Nephron (organoid): ENCODE results near the gene SMIM36.

Experiments
- H3K27ac Mint-ChIP-seq, 3 experiments: 2 replicates each; pipeline ENCODE4 v1.8.0; 2020; ENCODE audit warnings: mixed read lengths in 3 of 3, mild to moderate bottlenecking in 2 of 3, moderate library complexity in 1 of 3
- H3K27me3 Mint-ChIP-seq: 2 replicates; pipeline ENCODE4 v1.8.0; 2021; ENCODE audit warnings: low read depth, mild to moderate bottlenecking, moderate library complexity, mixed read lengths
- H3K36me3 Mint-ChIP-seq: 2 replicates; pipeline ENCODE4 v1.8.0; 2020; ENCODE audit warnings: low read depth, mixed read lengths
- H3K4me1 Mint-ChIP-seq: 2 replicates; pipeline ENCODE4 v1.8.0; 2020; ENCODE audit warnings: mixed read lengths
- H3K4me3 Mint-ChIP-seq, 3 experiments: 2 replicates each; pipeline ENCODE4 v1.8.0; 2020; ENCODE audit warnings: mild to moderate bottlenecking in 3 of 3, mixed read lengths in 3 of 3, moderate library complexity in 2 of 3
- H3K9me3 Mint-ChIP-seq: 2 replicates; pipeline ENCODE4 v1.8.0; 2020; ENCODE audit warnings: mixed read lengths
- CTCF ChIP-seq, 3 experiments: fragments of 200-600 bp; sonication (generic); IDR thresholded peaks; one replicate each; pipeline ENCODE4 v1.5.0; 2021; ENCODE audit warnings: antibody characterized with exemption in 3 of 3; ENCODE audit not compliant: unreplicated experiment in 3 of 3

SMIM36 gene

GRCh38 chr17:55443904-55444303 is 67.3 kb downstream of the SMIM36 start:
- H3K4me1 Mint-ChIP-seq = peaks cover 49% of the 10 kb centered on the region
- H3K9me3 Mint-ChIP-seq = no peaks in the 10 kb centered on the region
- no peak for TF ChIP-seq CTCF (IDR thresholded peaks at IDR 0.05; ENCODE audit: unreplicated experiment in 3 of 3)
- H3K27me3 Mint-ChIP-seq = no peaks in the 10 kb centered on the region
- H3K4me3 Mint-ChIP-seq = no peak overlapping the region
- H3K36me3 Mint-ChIP-seq = no peaks in the 10 kb centered on the region
- H3K27ac Mint-ChIP-seq = peak overlapping the region; percentile 78 to 93 (median 86)

- H3K9me3 Mint-ChIP-seq = no peaks in the 10 kb centered on the region
- no peaks in the 10 kb centered on the region for H3K36me3 Mint-ChIP-seq
- peak overlapping the region in 2 of 3 experiments; percentile 18 to 63 for H3K27ac Mint-ChIP-seq
- no peak for TF ChIP-seq CTCF (IDR thresholded peaks at IDR 0.05; ENCODE audit: unreplicated experiment in 3 of 3)
- no peaks in the 10 kb centered on the region for H3K27me3 Mint-ChIP-seq
- H3K4me3 Mint-ChIP-seq = no peak overlapping the region
- H3K4me1 Mint-ChIP-seq = peaks cover 43% of the 10 kb centered on the region
Observed at GRCh38 chr17:55442953-55443683, 68.1 kb downstream of the SMIM36 start.

- Mint-ChIP-seq H3K4me3 (no peak overlapping the region), H3K4me1 (peaks cover 47% of the 10 kb centered on the region), H3K27ac (peak overlapping the region in 2 of 3 experiments; percentile 10 to 17), H3K9me3 (no peaks in the 10 kb centered on the region), H3K27me3 (no peaks in the 10 kb centered on the region), H3K36me3 (no peaks in the 10 kb centered on the region)
- TF ChIP-seq CTCF (IDR thresholded peaks at IDR 0.05; ENCODE audit: unreplicated experiment in 3 of 3) = no peak
Observed at GRCh38 chr17:55442462-55442861, 68.8 kb downstream of the SMIM36 start.

- Mint-ChIP-seq H3K27me3 (no peaks in the 10 kb centered on the region), H3K4me1 (peaks cover 44% of the 10 kb centered on the region), H3K36me3 (no peaks in the 10 kb centered on the region), H3K9me3 (no peaks in the 10 kb centered on the region), H3K4me3 (no peak overlapping the region), H3K27ac (no peak overlapping the region)
- no peak for TF ChIP-seq CTCF (IDR thresholded peaks at IDR 0.05; ENCODE audit: unreplicated experiment in 3 of 3)
Observed at GRCh38 chr17:55441544-55441943, 69.7 kb downstream of the SMIM36 start.

- no peaks in the 10 kb centered on the region for H3K9me3 Mint-ChIP-seq
Observed at GRCh38 chr17:55440391-55440790, 70.9 kb downstream of the SMIM36 start.

More at GRCh38 chr17:55440391-55440790, 70.9 kb downstream of the SMIM36 start:
- H3K27me3 Mint-ChIP-seq = no peaks in the 10 kb centered on the region
- H3K36me3 Mint-ChIP-seq = no peaks in the 10 kb centered on the region
- H3K4me1 Mint-ChIP-seq = peaks cover 42% of the 10 kb centered on the region
- no peak overlapping the region for H3K27ac Mint-ChIP-seq
- no peak overlapping the region for H3K4me3 Mint-ChIP-seq
- no peak for TF ChIP-seq CTCF (IDR thresholded peaks at IDR 0.05; ENCODE audit: unreplicated experiment in 3 of 3)
